HTR-8/SVneo (cell line): Measurements from ENCODE around the gene GRB2.
"Not testable (repeated sequence)": the region's sequence is repeated elsewhere in the genome, so short reads cannot be mapped to it uniquely, and the experiment has no call there.

Source experiments
- DNase-seq: peaks from one replicate; pipeline ENCODE4 v3.0.0; 2011; ENCODE audit warnings: low spot score, mixed read lengths; ENCODE audit not compliant: insufficient read length
- FAIRE-seq: peaks from 2 replicates; lab custom pipeline; 2011; peaks lifted over from hg19 to GRCh38; lab: Jason Lieb, UNC

The GRB2 gene

GRCh38 chr17:75405365-75406221, at the start of gene GRB2:
Gene GRB2 (minus strand): TSS chr17:75405678. CDS start chr17:75393628, 12,050 bp downstream.
- FAIRE-seq (peak; percentile 81), DNase-seq (peak; percentile 100)

- FAIRE-seq, DNase-seq: not testable (repeated sequence)
Observed at GRCh38 chr17:75454672-75455071, 49.2 kb upstream of the GRB2 start.

DNA sequence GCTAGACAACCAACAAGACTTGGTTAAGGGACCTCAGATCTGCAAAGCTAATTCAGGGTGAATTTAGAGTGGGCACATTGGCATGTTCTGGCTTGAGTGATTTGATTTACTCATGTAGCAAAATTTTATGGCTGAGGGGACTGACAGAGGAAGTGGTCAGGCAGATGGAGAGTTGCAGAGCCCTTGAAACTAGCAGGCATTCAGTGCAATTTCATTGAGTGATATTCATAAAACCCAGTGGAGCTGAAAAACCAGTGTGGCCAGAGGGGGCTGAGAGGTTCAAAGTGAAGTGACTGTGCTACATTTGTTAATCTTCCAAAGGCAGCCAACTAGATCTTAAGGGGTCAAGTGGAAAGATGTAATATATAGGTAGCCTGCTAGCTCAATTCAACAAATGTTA, 48.7 kb upstream of the GRB2 start:
- DNase-seq = no peak
- FAIRE-seq = no peak

DNA sequence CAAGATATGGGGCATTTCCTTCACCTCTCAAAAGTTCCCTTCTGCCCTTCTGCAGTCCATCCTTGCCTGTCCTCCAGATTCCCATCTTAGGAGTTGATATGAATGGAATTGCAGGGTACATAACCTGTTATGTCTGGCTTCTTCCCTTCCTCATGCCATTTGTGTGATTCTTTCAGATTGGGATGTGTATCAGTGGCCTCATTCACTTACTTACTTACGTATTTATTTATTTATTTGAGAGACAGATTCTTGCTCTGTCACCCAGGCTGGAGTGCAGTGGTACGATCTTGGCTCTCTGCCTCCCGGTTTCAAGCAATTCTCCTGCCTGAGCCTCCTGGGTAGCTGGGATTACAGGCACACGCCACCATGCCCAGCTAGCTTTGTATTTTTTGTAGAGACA, 44.8 kb upstream of the GRB2 start:
- DNase-seq = no peak

DNA sequence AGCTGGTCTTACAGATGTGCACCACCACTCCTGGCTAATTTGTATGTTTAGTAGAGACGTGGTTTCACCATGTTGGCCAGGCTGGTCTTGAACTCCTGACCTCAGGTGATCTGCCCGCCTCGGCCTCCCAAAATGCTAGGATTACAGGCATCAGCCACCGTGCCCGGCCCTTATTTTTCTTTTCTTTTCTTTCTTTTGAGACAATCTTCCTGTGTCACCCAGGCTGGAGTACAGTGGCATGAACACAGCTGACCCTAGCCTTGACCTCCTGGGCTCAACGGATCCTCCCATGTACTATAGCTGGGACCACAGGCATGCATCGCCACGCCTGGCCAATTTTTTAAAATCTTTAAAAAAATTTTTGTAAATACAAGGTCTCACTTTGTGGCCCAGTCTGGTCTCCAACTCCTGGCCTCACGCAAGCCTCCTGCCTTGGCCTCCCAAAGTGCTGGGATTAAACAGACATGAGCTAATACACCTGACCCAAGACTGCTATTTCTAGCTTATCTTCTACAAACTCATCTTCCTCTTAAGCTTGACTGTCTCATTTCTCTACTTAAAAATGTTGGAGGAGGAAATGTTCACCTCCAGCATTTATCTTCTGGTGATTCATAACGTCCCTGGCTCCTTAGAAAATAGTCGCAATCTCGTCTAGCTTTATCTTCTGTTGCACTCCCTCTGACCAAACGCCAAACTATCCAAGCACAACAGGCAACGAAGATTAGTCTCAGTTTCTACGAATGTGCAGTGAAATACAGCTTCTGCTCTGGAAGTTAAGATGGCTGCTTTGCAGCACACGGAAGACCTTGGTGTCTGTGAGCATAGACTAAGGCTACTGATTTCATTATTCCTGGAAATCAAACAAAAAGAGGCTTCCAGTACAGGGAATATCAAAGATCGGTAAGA, 42.7 kb upstream of the GRB2 start:
- DNase-seq = no peak
- FAIRE-seq = no peak

More for the DNA sequence above, 44.8 kb upstream of the GRB2 start:
- FAIRE-seq = no peak

DNA sequence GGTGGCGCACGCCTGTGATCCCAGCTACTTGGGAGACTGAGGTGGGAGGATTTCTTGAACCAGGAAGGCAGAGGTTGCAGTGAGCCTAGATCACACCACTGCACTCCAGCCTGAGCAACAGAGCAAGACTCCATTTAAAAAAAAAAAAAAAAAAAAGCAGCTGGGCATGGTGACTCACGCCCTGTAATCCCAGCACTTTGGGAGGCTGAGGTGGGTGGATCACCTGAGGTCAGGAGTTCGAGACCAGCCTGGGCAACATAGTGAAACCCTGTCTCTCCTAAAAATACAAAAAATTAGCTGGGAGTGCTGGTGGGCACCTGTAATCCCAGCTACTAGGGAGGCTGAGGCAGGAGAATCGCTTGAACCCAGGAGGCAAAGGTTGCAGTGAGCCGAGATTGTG, 40.4 kb upstream of the GRB2 start:
- not testable (repeated sequence) for DNase-seq, FAIRE-seq

DNA sequence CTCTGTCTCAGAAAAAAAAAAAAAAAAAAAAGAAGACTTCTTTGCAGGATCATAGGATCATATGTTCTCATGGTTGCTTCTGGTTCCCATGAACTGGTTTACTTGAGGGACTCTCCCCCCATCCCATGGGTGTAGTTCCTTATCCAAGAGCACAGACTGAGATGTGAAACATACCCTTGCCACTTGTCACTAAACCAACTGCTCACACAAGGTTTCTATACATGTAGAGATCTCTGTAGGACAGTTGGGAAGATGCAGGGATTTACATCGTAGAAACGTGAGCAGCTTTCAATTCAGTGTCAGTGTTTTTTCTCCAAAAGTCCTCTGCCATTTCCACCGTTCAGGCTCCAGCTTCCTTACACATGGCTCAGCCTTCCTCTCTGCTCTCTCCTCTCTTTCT, 39.8 kb upstream of the GRB2 start:
- FAIRE-seq = no peak
- no peak for DNase-seq

DNA sequence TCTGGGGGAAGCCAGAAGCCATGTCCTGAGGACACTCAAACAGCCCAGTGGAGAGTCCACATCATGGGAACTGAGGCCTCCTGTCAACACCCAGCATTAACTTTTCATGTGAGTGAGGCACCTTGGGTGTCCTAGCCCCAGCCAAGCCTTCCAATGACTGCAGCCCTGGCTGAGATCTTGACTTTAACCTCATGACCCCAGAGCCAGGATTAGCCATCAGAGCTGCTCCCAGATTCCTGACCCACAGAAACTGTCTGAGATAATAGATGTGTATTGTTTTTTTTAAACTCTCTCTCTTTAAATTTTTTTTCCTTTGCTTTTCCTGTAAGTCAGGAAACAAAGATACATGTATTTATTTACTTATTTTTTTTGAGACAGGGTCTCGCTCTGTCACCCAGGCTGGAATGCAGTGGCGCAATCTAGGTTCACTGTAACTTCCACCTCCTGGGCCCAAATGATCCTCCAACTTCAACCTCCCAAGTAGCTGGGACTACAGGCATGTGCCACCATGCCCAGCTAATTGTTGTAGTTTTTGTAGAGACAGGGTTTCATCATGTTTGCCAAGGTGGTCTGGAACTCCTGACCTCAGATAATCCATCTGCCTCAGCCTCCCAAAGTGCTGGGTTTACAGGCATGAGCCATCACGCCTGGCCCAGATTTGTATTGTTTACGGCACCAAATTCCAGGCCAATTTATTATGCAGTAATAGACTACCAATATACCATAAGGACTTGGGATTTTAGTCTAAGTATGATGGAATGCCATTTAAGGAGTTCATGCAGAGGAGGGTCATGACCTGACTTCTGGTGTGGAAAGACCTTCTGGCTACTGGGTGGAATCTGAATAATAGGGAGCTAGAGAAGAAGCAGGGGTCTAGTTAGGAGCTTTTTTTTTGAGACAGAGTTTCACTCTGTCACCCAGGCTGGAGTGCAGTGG, 37.0 kb upstream of the GRB2 start:
- FAIRE-seq = no peak

DNA sequence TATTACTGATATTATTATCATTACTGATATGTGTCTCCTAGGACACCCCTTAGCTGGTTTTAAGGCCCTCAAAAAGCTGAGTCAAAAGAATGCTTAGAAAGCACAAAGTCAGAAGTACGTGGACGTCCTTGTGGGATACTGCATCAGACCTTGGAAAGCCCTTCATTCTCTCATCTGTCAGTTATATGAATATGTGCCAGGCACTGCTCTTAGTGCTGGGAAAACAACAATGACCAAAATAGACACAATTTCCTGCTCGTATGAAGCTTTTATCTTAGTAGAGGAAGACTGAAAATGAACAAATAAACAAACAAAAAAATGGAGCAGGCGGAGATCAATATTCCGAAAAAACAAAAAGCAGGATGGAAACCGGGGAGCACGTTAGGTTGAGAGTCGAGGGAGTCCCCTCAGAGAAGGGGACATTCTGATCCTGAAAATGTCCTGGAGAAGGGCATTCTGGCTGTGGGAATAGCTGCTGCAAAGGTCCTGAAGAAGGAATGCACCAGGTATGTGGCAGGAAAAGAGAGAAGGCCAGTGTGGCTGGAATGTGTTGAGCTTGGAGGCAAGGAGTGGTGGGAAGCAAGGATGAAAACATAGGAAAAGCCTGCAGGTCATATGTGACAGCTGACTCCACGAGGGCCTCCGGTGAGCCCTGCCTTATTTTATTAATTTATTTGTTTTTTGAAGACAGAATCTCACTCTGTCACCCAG, 35.4 kb upstream of the GRB2 start:
- no peak for FAIRE-seq
- no peak for DNase-seq

More for the DNA sequence above, 37.0 kb upstream of the GRB2 start:
- DNase-seq = no peak

GRCh38 chr17:75439287-75439686, 33.8 kb upstream of the GRB2 start:
- DNase-seq = no peak
- no peak for FAIRE-seq

DNA sequence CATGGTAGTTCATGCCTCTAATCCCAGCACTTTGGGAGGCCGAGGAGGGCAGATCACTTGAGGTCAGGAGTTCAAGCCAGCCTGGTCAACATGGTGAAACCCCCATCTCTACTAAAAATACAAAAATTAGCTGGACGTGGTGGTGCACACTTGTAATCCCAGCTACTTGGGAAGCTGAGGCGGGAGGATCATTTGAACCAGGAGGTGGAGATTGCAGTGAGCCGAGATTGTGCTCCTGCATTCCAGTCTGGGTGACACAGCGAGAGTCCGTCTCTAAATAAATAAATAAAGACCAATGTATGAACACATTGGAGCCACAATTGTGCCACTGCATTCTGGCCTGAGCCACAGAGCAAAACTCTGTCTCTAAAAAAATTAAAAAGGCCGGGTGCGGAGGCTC, 31.9 kb upstream of the GRB2 start:
- not testable (repeated sequence) for FAIRE-seq, DNase-seq

- not testable (repeated sequence) for FAIRE-seq
Observed at GRCh38 chr17:75434433-75434832, 29.0 kb upstream of the GRB2 start.

DNA sequence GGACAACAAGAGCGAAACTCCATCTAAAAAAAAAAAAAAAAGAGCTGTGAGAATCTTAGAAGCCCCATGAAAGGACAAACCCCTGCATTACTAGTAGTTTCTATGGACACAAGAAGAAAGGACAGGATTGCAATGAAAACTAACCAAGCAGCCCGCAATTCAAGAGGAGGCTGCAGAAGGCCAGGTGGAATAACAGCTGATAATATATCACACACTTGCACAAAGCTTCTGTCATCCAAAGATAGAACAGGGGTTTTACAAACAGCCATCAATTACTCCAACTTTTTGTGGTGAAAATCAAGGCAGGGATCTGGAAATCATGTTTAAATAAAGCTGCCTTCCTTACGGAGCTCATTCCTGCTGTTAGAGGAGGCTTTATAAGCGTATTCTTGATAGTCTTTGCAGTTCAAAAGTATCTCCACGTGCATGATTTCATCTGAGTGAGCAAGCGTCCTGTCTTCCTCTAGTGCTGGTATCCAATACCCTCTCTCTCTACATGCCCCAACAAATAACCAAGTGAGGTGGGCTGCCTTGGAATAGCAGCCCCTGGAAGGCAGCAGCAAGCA, 27.8 kb upstream of the GRB2 start:
- FAIRE-seq = no peak

More at GRCh38 chr17:75434433-75434832, 29.0 kb upstream of the GRB2 start:
- DNase-seq = not testable (repeated sequence)

DNA sequence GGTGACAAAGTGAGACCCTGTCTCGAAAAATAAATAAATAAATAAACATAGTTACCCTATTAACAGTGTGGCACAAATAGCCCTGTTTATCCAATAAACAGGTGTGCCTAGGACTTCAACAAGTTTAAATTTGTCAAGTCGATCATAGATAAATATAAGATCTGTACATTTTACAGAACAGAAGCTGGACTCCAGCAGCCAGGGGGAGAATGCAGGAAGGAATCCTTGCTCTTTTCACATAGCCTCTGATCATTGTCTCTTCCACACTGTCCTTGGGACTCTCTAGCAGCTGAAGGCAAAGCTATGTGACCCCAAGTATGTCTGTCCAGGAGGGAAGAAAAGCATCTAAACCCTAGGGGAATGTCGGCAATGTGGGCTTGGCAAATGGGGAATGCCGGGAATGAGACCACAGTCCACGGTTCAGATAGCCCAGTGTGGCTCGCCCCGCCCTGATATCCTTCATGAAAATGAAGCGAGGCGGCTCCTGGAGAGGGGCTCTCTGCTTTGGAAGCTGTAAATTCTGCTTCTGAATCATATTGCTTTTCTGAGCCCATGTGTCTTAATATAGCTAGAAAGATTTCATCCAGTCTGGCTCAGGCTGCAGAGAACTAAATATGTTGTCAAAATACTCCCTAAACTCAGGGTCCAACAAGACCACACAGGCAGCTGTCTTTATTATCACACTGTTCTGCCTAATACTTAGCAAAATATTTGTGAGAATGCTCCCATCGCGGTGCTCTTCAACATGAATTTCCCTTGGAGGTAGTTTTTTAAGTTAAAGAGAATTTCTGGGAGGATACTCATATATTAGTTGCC, 24.9 kb upstream of the GRB2 start:
- peak; percentile 72 for FAIRE-seq
- DNase-seq = peak; percentile 88

More for the DNA sequence above, 27.8 kb upstream of the GRB2 start:
- no peak for DNase-seq

DNA sequence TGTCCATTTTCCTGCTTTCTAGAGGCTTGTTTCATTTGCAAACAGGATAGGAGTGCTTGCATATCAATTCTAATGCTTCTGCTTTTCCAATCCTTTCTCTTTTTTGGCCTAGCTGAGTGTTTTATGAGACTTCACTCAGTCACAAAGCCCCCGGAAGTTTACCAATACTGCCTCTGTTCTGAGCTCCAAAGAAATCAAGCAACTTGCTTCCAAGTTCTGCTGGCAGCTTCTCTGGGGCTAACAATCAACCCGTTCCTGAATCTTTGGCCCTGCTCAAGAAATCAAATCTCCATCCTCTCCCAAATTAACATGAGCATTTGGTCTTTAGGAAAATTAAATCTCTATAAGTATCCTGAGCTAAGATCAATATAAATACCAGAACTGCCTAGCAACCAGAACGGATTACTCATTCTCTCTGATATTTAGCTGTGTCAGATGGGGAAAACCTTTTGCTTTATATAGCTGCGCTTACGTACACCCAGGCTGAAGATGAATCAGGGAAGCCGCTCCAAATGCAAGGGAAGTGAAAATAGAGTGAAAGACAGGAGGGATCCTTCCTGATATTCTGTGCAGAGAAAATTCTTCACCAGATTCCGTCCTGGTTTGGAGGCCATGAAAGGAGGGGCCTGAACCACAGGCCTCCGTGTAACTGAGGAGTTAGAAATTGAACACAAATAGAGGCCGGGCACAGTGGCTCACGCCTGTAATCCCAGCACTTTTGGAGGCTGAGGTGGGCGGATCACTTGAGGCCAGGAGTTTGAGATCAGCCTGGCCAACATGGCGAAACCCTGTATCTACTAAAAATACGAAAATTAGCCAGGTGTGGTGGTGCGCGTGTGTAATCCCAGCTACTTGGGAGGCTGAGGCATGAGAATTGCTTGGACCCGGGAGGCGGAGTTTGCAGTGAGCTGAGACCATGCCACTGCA, 23.3 kb upstream of the GRB2 start:
- DNase-seq (no peak), FAIRE-seq (no peak)

DNA sequence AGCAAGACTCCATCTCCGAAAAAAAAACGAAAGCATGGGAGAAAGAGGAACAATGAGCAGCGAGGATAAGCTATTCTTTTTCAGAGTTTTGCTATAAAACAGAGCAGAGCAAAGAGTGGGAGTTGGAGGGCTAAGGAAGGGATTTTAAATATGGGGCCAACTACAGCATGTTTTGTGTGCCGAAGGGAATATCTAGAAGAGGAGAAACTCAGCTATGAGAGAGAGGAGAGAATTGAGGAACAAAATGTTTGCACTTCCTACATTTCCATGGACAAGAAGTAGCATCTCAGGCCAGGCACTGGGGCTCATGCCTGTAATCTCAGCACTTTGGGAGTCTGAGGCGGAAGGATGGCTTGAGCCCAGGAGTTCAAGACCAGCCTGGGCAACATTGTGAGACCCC, 13.1 kb upstream of the GRB2 start:
- DNase-seq (no peak), FAIRE-seq (no peak)

GRCh38 chr17:75417054-75417580, 11.6 kb upstream of the GRB2 start:
- DNase-seq (no peak), FAIRE-seq (no peak)
